GM12878 (cell line): ENCODE results near the gene PAM16. TPM values are rescaled to one million over a fixed set of nuclear protein-coding genes. Genes with fewer than 3 reads are reported as not detected.

Source experiments
- ATAC-seq: fragments of 200-7000 bp; cut with Tn5 transposase; 3 replicates; pipeline ENCODE4 v1.9.1; 2020; ENCODE audit warnings: mild to moderate bottlenecking, moderate library complexity
- BruUV-seq: library from RNA; stranded (reverse); fragments of 400-500 nt; replicated peaks from 2 replicates; lab custom pipeline; 2021; lab: Mats Ljungman, UMichigan
- CTCF ChIA-PET: fragments of 300-600 bp; sonication (Branson Sonifier 250); formaldehyde crosslinking; extraction: SDS; loops from one replicate; lab custom pipeline; 2021; ENCODE audit warnings: inconsistent platforms; lab: Yijun Ruan, JAX
- POLR2A ChIA-PET: fragments of 350-600 bp; formaldehyde crosslinking; extraction: SDS; loops from one replicate; lab custom pipeline; 2021; ENCODE audit warnings: inconsistent platforms; lab: Charles Lee
- RAD21 ChIA-PET: fragments of 300-600 bp; sonication (Branson Sonifier 250); formaldehyde crosslinking; loops from one replicate; lab custom pipeline; 2023; ENCODE audit warnings: antibody characterized with exemption; ENCODE audit not compliant: unreplicated experiment; lab: Charles Lee
- SMC1A ChIA-PET: fragments of 300-600 bp; sonication (Branson Sonifier 250); formaldehyde crosslinking; loops from one replicate; lab custom pipeline; 2023; ENCODE audit not compliant: unreplicated experiment, uncharacterized antibody; lab: Charles Lee
- DNase-seq: peaks from one replicate; pipeline ENCODE4 v3.0.0-alpha.2; 2011; ENCODE audit warnings: low read depth, low spot score
- FAIRE-seq: peaks from 3 replicates; lab custom pipeline; 2011; peaks lifted over from hg19 to GRCh38; lab: Jason Lieb, UNC
- H2AFZ ChIP-seq: 2 replicates; pipeline ENCODE4 v1.6.0; 2011; ENCODE audit warnings: low read depth, low read length, control low read depth; ENCODE audit not compliant: control insufficient read depth
- H3K27ac ChIP-seq: 2 replicates; pipeline ENCODE4 v1.5.1; 2011; ENCODE audit warnings: control low read depth; ENCODE audit not compliant: control insufficient read depth, insufficient read depth
- H3K27me3 ChIP-seq, 2 experiments: replicated peaks in 1 of 2; 2 replicates each; pipeline versions ENCODE4 v1.6.0 to v1.6.1; 2011; ENCODE audit warnings: low read length in 1 of 2; ENCODE audit not compliant: control insufficient read depth in 2 of 2, insufficient read depth in 2 of 2
- H3K36me3 ChIP-seq, 2 experiments: 2 replicates each; pipeline ENCODE4 v1.5.1; 2011; ENCODE audit warnings: low read length in 1 of 2; ENCODE audit not compliant: control insufficient read depth in 2 of 2, insufficient read depth in 2 of 2
- H3K4me1 ChIP-seq: 2 replicates; pipeline ENCODE4 v1.6.1; 2011; ENCODE audit warnings: mild to moderate bottlenecking, low read length, moderate library complexity, mixed read lengths; ENCODE audit not compliant: control insufficient read depth, insufficient read depth
- H3K4me2 ChIP-seq: 2 replicates; pipeline ENCODE4 v1.6.0; 2011; ENCODE audit warnings: control low read depth; ENCODE audit not compliant: control insufficient read depth, insufficient read depth
- H3K4me3 ChIP-seq: fragments of 200-600 bp; sonication (generic); 2 replicates; pipeline ENCODE4 v1.5.1; 2016
- H3K79me2 ChIP-seq: 2 replicates; pipeline ENCODE4 v1.6.0; 2011; ENCODE audit warnings: low read length; ENCODE audit not compliant: control insufficient read depth, insufficient read depth
- H3K9ac ChIP-seq: 2 replicates; pipeline ENCODE4 v1.8.0; 2011; ENCODE audit warnings: low read length, control low read depth, mixed read lengths; ENCODE audit not compliant: control insufficient read depth, insufficient read depth
- H3K9me3 ChIP-seq: replicated peaks from 3 replicates; pipeline ENCODE4 v1.5.1; 2011; ENCODE audit warnings: mild to moderate bottlenecking, low read length; ENCODE audit not compliant: control insufficient read depth, insufficient read depth
- H4K20me1 ChIP-seq: 2 replicates; pipeline ENCODE4 v1.6.0; 2011; ENCODE audit not compliant: control insufficient read depth, insufficient read depth
- ETV6 ChIP-seq, 2 experiments: fragments of 450-650 bp in 1 of 2; IDR thresholded peaks in 1 of 2; conservative IDR thresholded peaks in 1 of 2; 2 replicates each; pipeline ENCODE4 v1.6.1; 2014; ENCODE audit warnings: antibody characterized with exemption in 1 of 2, borderline replicate concordance in 1 of 2, low read depth in 1 of 2, mild to moderate bottlenecking in 1 of 2, moderate library complexity in 1 of 2
- KAT2A ChIP-seq: conservative IDR thresholded peaks from 2 replicates; pipeline ENCODE4 v1.6.1; 2011; ENCODE audit warnings: low read depth, low read length; ENCODE audit not compliant: control insufficient read depth
- MEF2A ChIP-seq: IDR thresholded peaks from 2 replicates; pipeline ENCODE4 v1.6.1; 2011; ENCODE audit warnings: low read depth, mild to moderate bottlenecking, low read length, moderate library complexity; ENCODE audit not compliant: insufficient read depth
- RBBP5 ChIP-seq: fragments of 200-600 bp; sonication (generic); conservative IDR thresholded peaks from 2 replicates; pipeline ENCODE4 v1.6.1; 2016
- RFX5 ChIP-seq: IDR thresholded peaks from 2 replicates; pipeline ENCODE4 v1.6.1; 2011; ENCODE audit warnings: low read depth, low read length, improper control_type of control experiment
- ZBTB40 ChIP-seq: fragments of 450-650 bp; IDR thresholded peaks from 2 replicates; pipeline ENCODE4 v1.6.1; 2016; ENCODE audit warnings: mild to moderate bottlenecking, moderate library complexity, borderline replicate concordance
- WGBS: methylation state at CpG from one replicate; pipeline ENCODE4 v1.1.6; 2016; ENCODE audit warnings: low lambda C conversion rate; ENCODE audit not compliant: insufficient replicate concordance, insufficient coverage; ENCODE audit errors: missing lambda C conversion rate; 5-methylcytosine and 5-hydroxymethylcytosine counted together
- in situ Hi-C: fragments of 300-500 bp; cut with MboI; formaldehyde crosslinking; loops from 9 replicates; pipeline ENCODE4 v1.14.3; 2018; ENCODE audit warnings: mixed read lengths
- intact Hi-C: fragments of 100-400 bp; cut with micrococcal nuclease; formaldehyde crosslinking; loops from one replicate; pipeline ENCODE4 v1.14.2; 2022; ENCODE audit not compliant: unreplicated experiment
- polyA plus RNA-seq, 11 experiments: library from polyadenylated mRNA; depleted of rRNA in 4 of 11; unstranded in 6 of 11; stranded (reverse) in 5 of 11; fragments of >200 nt; fragmentation: Nextera tagmentation in 4 of 11; fragmentation: Illumina TruSeq in 1 of 11; extraction: Ambion mirVana in 4 of 11; extraction: Trizol in 1 of 11; gene quantifications; 1 replicate in 1 of 11; 2 replicates in 10 of 11; pipeline versions ENCODE4 v1.2.1 to v1.2.3, GENCODE V29; 2011 to 2016; ENCODE audit warnings: inconsistent platforms in 2 of 11, missing spikeins in 2 of 11, low read depth in 1 of 11
- total RNA-seq, 4 experiments: library from RNA; depleted of rRNA in 3 of 4; stranded (reverse); fragments of >200 nt in 3 of 4; fragmentation: Illumina TruSeq in 1 of 4; extraction: Trizol in 1 of 4; gene quantifications; 2 replicates each; pipeline versions ENCODE4 v1.2.1 to v1.2.3, GENCODE V29; 2013 to 2021
- TF ChIP-seq, protein P1 (sequence below): IDR thresholded peaks from 2 replicates; pipeline ENCODE4 v1.6.1; 2012; ENCODE audit warnings: improper control_type of control experiment, low read depth, low read length; ENCODE audit not compliant: insufficient replicate concordance
- TF ChIP-seq, protein P2 (sequence below): fragments of 150-350 bp; IDR thresholded peaks from 2 replicates; pipeline ENCODE4 v1.6.1; 2016; ENCODE audit warnings: low read depth, low read length

Gene PAM16
- total and polyA plus RNA-seq, 10 of the 15 experiments (the other 5 are each of a cell fraction or from before 2014, with no cell fraction given): 18.5 to 94.3 (median 51.5) TPM

GRCh38 chr16:4391631-4392381, 40.7 kb upstream of the PAM16 start:
- SMC1A ChIA-PET: no interaction called here
- Histone ChIP-seq H3K4me2 (no peak overlapping the region), H2AFZ (no peak overlapping the region), H3K27me3 (no peaks in the 10 kb centered on the region), H3K9ac (no peak overlapping the region), H3K36me3 (peaks cover 15 to 41% of the 10 kb centered on the region in 2 experiments), H3K79me2 (no peaks in the 10 kb centered on the region), H3K4me3 (no peak overlapping the region), H4K20me1 (no peaks in the 10 kb centered on the region; the same call in 1 of the 2 replicates), H3K9me3 (no peaks in the 10 kb centered on the region), H3K4me1 (no peaks in the 10 kb centered on the region), H3K27ac (no peak overlapping the region)
- DNase-seq: no peak
- BruUV-seq: no TSS peak
- intact Hi-C loops (no loop called here), in situ Hi-C loops (no loop called here)
- ATAC-seq: no peak
- CTCF ChIA-PET: interaction anchor here (0.5 to 3.8 kb wide), 2 partner anchors 11 to 76 kb away, joined by 3 to 21 read pairs; partner anchors contain the start of gene GLIS2
- 92% methylated on average over 21 of the region's 22 CpGs for WGBS
- POLR2A ChIA-PET: no interaction called here
- no peak for FAIRE-seq
- RAD21 ChIA-PET: no interaction called here
- TF ChIP-seq, protein P1, sequence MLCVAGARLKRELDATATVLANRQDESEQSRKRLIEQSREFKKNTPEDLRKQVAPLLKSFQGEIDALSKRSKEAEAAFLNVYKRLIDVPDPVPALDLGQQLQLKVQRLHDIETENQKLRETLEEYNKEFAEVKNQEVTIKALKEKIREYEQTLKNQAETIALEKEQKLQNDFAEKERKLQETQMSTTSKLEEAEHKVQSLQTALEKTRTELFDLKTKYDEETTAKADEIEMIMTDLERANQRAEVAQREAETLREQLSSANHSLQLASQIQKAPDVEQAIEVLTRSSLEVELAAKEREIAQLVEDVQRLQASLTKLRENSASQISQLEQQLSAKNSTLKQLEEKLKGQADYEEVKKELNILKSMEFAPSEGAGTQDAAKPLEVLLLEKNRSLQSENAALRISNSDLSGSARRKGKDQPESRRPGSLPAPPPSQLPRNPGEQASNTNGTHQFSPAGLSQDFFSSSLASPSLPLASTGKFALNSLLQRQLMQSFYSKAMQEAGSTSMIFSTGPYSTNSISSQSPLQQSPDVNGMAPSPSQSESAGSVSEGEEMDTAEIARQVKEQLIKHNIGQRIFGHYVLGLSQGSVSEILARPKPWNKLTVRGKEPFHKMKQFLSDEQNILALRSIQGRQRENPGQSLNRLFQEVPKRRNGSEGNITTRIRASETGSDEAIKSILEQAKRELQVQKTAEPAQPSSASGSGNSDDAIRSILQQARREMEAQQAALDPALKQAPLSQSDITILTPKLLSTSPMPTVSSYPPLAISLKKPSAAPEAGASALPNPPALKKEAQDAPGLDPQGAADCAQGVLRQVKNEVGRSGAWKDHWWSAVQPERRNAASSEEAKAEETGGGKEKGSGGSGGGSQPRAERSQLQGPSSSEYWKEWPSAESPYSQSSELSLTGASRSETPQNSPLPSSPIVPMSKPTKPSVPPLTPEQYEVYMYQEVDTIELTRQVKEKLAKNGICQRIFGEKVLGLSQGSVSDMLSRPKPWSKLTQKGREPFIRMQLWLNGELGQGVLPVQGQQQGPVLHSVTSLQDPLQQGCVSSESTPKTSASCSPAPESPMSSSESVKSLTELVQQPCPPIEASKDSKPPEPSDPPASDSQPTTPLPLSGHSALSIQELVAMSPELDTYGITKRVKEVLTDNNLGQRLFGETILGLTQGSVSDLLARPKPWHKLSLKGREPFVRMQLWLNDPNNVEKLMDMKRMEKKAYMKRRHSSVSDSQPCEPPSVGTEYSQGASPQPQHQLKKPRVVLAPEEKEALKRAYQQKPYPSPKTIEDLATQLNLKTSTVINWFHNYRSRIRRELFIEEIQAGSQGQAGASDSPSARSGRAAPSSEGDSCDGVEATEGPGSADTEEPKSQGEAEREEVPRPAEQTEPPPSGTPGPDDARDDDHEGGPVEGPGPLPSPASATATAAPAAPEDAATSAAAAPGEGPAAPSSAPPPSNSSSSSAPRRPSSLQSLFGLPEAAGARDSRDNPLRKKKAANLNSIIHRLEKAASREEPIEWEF: no peak
- TF ChIP-seq, protein P2, sequence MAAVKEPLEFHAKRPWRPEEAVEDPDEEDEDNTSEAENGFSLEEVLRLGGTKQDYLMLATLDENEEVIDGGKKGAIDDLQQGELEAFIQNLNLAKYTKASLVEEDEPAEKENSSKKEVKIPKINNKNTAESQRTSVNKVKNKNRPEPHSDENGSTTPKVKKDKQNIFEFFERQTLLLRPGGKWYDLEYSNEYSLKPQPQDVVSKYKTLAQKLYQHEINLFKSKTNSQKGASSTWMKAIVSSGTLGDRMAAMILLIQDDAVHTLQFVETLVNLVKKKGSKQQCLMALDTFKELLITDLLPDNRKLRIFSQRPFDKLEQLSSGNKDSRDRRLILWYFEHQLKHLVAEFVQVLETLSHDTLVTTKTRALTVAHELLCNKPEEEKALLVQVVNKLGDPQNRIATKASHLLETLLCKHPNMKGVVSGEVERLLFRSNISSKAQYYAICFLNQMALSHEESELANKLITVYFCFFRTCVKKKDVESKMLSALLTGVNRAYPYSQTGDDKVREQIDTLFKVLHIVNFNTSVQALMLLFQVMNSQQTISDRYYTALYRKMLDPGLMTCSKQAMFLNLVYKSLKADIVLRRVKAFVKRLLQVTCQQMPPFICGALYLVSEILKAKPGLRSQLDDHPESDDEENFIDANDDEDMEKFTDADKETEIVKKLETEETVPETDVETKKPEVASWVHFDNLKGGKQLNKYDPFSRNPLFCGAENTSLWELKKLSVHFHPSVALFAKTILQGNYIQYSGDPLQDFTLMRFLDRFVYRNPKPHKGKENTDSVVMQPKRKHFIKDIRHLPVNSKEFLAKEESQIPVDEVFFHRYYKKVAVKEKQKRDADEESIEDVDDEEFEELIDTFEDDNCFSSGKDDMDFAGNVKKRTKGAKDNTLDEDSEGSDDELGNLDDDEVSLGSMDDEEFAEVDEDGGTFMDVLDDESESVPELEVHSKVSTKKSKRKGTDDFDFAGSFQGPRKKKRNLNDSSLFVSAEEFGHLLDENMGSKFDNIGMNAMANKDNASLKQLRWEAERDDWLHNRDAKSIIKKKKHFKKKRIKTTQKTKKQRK: no peak
- no peak for TF ChIP-seq RBBP5
- no peak for TF ChIP-seq KAT2A
- no peak for TF ChIP-seq RFX5
- no peak for TF ChIP-seq MEF2A
- TF ChIP-seq ETV6 (conservative IDR thresholded peaks at IDR 0.05 in 1 of 2, IDR thresholded peaks at IDR 0.05 in 1 of 2; ENCODE audit: borderline replicate concordance in 1 of 2, low read depth in 1 of 2): no peak
- no peak for TF ChIP-seq ZBTB40
